HG03571 (cell line): ENCODE measurements around the gene ESPL1.

Source experiments
- ATAC-seq: cut with Tn5 transposase; IDR thresholded peaks from one replicate; pipeline ENCODE4 v1.9.1; 2021; ENCODE audit not compliant: unreplicated experiment

Gene ESPL1

DNA sequence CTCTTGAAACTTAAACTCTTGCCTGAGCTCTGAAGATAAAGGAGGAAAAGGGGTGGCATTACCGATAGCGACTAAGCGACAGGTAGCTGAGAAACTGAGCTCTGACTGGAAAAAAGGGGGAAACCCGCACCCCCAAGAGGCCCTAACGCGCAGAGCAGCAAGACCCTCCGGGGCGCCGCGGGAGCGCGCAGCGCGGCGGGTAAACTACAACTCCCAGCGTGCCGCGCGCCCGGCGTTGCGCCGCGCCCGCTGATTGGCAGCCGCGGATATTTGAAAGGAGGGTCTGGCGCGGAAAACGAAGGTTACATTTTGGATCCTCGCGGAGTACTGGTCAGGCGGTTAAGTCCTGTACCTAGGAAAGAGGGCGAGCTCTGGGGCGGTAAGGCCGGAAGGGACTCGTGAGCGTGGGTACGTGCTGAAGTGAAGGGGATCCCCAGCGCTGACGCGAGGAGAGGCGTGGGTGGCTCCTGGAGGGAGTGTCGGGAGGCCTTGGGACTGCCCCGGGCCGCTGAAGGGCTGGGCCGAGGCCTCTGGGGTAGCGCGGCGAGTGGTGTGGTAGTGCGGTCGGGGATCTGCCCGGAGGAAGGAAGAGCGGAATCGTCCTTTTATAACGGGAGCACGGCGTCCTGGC is at the start of gene ESPL1:
TSS of gene ESPL1 (plus strand) at position 301 of the 631 bp plus-strand sequence. CDS start 468 bp downstream, outside the sequence.
- peak; percentile 69 for ATAC-seq

DNA sequence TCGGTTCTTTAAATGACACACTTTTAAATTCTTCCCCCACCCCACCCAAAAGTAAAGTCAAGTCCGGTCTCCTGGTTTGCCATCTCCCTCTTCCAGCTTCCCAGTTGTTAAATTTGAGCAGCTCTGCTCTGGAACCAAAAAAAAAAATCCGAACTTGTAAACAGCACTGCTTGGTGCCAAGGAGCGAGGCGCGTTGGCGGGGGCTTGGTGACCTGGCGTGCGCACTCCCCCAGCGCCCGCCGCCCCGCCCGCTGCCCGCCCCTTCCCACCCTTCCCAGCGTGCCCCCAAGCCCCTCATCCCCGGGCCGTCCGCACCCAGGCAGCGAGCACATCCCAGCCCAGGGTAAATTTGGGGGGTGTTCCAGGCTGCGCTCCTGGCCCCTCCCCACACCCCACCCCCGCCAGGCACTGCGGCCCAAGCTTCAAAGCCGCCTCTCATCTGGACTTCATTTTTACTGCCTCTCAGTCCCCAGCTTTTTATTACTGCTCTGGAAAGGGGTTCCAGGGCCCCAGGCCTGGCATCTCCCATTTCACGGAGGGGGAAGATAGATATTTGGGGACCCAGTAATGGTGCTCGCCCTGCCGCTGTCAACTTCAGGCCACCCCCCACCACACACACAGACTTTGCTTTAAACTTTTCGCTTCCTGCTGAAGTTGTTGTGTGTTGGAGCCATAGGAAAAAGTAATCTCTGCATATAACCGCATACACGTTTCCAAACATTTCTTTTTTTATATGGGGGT is 49.4 kb upstream of the ESPL1 start:
- no peak for ATAC-seq

DNA sequence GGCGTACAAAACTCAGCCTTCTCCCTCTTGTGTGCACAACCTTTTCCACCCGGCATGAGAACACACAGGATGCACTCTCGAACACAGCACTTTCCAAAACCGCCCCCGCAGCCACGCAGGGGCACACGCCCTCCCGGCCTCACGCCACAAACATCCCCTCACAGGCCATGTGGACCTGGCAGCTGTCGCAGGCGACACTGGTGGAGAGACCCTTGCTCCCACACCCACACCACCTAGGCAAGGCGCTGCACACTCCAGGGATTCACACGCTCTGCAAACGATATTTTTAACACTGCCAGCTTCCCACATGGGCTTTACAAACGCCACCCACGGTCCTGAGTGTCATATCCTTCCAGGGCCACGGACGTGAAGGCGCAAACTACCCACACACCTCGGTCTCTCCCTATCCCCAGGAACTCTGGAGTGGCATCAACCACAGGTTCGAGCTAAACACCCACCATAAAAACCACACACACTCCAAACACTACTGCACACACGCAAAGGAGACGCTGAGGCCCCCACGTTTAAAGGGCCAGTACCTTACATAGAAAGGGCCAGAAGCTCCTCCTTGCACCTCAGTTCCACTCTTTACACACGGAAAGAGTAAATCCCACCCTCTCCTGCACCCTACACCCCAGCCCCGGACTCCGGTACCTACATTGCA is 48.7 kb upstream of the ESPL1 start:
- ATAC-seq: no peak

- ATAC-seq: no peak
Measured at GRCh38 chr12:53219956-53220693, 48.0 kb upstream of the ESPL1 start.

DNA sequence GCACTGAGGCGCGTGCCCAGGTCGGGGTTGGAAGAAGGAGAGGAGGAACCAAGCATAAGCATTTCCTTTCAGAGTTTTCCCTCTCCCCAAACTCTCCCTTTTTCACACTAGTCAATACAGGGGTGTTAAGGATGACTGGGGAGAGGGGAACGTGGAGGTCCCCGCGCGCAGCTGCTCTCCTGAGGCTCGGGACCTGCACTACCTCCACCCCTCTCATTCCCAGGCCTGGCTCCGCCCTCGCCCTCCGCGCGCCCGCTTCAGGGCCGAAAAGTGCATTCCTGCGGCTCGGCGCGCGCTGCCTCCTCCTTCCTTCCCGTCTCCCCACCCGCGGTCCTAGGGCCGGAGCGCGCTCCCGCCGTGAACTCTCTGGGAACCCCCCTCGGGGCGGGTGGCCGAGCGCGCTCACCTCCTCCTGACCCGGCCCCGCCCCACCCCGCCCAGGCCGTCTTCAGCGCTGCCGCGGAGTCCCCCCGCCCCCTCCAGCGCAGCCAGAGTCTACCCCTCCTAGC is 47.4 kb upstream of the ESPL1 start:
- peak; percentile 56 for ATAC-seq

- ATAC-seq: peak; percentile 30
Measured at GRCh38 chr12:53221203-53222080, 46.7 kb upstream of the ESPL1 start.

DNA sequence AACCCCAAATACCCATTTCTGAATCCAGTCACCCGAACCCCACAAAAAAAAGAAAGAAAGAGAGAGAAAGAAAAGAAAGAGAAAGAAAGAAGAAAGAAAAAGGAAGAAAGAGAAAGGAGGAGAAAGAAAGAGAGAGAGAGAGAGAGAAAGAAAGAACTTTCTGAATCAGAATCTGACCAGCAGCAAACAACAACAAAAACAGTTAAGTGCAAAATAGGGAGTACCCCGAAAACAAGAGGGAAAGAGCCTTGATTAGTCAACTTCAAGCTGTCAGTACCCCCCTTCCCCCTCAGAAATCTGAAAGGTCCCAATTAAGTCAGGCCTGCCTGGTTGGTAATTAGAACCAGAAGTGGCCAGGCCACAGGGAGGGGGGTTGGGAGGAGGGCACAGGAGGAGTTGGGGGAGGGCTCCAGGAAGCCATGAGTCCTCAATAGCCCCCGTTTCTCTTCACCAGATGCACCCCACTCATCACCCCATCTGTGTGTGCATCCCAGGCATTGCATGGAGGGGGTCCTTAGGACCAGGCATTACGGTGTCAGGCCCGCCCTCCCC is 45.9 kb upstream of the ESPL1 start:
- no peak for ATAC-seq

GRCh38 chr12:53222806-53223261 is 45.3 kb upstream of the ESPL1 start:
- ATAC-seq: no peak

- no peak for ATAC-seq
Measured at GRCh38 chr12:53223389-53224060, 44.6 kb upstream of the ESPL1 start.

DNA sequence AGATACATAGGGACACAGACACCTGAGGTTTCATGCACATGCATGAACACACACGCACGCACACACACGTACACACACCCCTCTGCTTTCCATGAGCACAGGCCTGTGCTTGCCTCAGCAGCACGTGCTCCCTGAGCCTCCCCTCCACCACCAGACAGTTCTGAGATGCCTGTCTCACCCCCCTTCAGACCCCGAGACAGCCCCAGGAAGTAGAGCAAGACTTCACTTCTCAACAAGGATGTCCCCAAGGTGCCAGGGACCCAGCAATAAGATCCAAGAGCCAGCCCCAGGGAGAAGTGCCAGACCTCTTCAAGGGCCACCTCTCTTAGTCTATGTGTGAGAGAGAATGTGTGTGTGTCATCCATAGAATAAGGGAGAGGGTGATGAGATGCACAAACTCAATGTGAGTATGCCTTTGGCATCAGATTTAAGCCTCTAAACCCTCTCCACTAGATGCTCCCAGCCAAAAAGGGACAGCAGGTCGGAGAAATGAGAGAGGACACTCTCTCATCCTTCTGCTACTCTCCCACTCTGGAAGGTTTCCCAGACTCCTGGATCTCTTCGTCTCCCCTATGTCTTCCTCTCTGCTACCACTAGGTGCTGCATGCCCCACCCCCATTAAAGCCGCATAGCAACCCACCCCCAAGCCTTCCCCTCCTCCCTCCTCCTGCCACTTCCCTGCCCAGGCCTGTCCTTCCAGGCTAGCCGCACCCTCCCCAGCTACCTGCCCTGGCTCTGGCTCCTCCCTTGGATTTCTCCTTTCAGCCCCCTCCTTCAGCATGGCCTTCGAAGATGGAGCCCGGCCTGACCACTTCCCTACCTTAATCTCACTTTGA is 43.8 kb upstream of the ESPL1 start:
- no peak for ATAC-seq

GRCh38 chr12:53224897-53225634 is 43.0 kb upstream of the ESPL1 start:
- ATAC-seq: no peak

DNA sequence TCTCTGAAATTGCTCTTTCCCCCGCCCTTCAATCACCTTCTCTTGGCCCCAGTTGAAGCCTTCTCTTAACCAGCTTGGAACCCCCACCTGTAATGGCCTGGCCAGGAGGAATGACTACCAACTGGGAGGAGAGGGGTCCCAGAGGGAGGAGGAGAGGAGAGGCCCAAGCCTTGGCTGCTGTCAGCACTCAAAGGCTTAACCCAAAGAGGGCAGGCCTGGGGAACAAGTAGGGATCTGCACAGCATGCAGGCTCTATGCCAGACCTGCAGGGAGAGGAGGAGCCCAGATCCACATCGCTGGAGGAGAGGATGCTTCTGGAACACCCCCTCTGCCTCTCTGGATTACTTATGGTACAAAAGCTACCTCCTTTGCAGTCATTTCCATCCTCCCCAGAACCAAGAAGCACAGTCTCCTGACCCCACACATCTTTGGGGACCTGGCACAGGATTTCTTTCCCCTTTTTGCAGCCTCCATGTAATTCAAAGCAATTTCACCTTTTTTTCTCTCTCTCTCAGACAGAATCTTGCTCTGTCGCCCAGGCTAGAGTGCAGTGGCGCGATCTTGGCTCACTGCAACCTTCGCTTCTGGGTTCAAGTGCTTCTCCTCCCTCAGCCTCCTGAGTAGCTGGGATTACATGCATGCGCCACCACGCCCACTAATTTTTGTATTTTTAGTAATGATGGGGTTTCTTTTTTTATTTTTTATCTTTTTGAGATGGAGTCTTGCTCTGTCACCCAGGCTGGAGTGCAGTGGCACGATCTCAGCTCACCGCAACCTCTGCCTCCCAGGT is 42.3 kb upstream of the ESPL1 start:
- no peak for ATAC-seq

DNA sequence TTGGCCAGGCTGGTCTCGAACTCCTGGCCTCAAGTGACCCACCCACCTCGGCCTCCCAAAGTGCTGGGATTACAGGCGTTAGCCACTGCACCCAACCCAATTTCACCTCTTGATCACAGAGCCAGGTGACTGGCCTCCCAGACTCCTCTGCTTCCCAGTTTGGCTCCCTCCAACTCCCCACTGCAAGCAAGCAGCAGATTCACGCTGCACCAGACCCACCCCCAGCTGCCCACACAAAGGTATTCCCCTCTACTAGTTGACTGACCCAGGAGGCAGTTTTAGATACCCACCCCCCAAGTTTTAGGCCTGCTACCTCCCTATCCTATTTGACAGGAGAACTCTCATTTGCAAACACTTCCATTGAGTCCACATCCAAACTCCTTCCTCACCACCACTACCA is 41.3 kb upstream of the ESPL1 start:
- no peak for ATAC-seq

- no peak for ATAC-seq
Measured at GRCh38 chr12:53227341-53227740, 40.8 kb upstream of the ESPL1 start.

DNA sequence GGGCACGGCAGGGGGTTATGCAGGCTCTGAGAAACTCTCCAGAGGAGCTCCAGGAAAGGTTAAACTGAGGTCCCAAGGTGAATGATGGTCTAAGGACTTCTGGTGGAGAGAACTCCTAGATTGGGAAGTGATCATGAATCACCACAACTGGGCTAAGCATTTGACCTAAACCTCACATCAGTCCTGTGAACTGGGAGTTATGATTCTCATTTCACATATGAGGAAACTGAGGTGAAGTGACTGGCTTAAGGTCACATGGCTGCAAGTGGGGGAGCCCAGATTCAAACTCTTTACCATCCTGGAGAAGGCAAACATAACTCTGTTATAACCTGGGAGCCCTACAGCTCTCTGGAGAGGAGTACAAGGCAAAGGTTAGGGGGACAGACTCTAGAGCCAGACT is 40.3 kb upstream of the ESPL1 start:
- no peak for ATAC-seq

GRCh38 chr12:53229454-53229853 is 38.6 kb upstream of the ESPL1 start:
- ATAC-seq: no peak
